DND-41 (cell line): ENCODE measurements around the gene SLC29A4.

Experiments used
- ATAC-seq: fragments of 200-7000 bp; cut with Tn5 transposase; 3 replicates; pipeline ENCODE4 v1.9.1; 2021; ENCODE audit warnings: low read depth; ENCODE audit not compliant: insufficient read depth
- DNase-seq: peaks from one replicate; pipeline ENCODE4 v3.0.0-alpha.2; 2020
- H2AFZ ChIP-seq: 2 replicates; pipeline ENCODE4 v1.6.0; 2012; ENCODE audit warnings: low read depth, low read length
- H3K27ac ChIP-seq: 2 replicates; pipeline ENCODE4 v1.5.1; 2012; ENCODE audit warnings: low read length, inconsistent platforms
- H3K27me3 ChIP-seq: fragments of 200-600 bp; sonication (generic); 2 replicates; pipeline ENCODE4 v1.6.0; 2012; ENCODE audit warnings: low read length, mild to moderate bottlenecking, inconsistent platforms; ENCODE audit not compliant: insufficient read depth, poor library complexity
- H3K36me3 ChIP-seq: 2 replicates; pipeline ENCODE4 v1.5.1; 2012; ENCODE audit warnings: low read length, inconsistent platforms; ENCODE audit not compliant: insufficient read depth
- H3K4me1 ChIP-seq: 2 replicates; pipeline ENCODE4 v1.5.1; 2012; ENCODE audit warnings: mild to moderate bottlenecking, low read length; ENCODE audit not compliant: insufficient read depth
- H3K4me2 ChIP-seq: 2 replicates; pipeline ENCODE4 v1.6.0; 2012; ENCODE audit warnings: mild to moderate bottlenecking, moderate library complexity, low read length, inconsistent platforms; ENCODE audit not compliant: insufficient read depth
- H3K4me3 ChIP-seq, 2 experiments: fragments of 200-600 bp in 1 of 2; shearing (Covaris generic) in 1 of 2; 2 replicates each; pipeline ENCODE4 v1.5.1; 2012 to 2016; ENCODE audit warnings: inconsistent platforms in 2 of 2, low read length in 2 of 2, mild to moderate bottlenecking in 2 of 2, low read depth in 1 of 2, moderate library complexity in 1 of 2
- H3K79me2 ChIP-seq: 2 replicates; pipeline ENCODE4 v1.6.0; 2012; ENCODE audit warnings: low read length, inconsistent platforms; ENCODE audit not compliant: insufficient read depth
- H3K9ac ChIP-seq: 2 replicates; pipeline ENCODE4 v1.6.0; 2012; ENCODE audit warnings: low read depth, mild to moderate bottlenecking, inconsistent platforms, low read length, moderate library complexity
- H3K9me3 ChIP-seq: 2 replicates; pipeline ENCODE4 v1.5.1; 2012; ENCODE audit warnings: low read length, moderate library complexity, mild to moderate bottlenecking, inconsistent platforms; ENCODE audit not compliant: insufficient read depth, severe bottlenecking
- H4K20me1 ChIP-seq: 2 replicates; pipeline ENCODE4 v1.6.0; 2012; ENCODE audit warnings: low read length; ENCODE audit not compliant: insufficient read depth
- CTCF ChIP-seq: IDR thresholded peaks from 2 replicates; pipeline ENCODE4 v1.5.1; 2012; ENCODE audit warnings: borderline replicate concordance, low read length, moderate library complexity, mild to moderate bottlenecking; ENCODE audit not compliant: poor library complexity, severe bottlenecking; ENCODE audit errors: extremely low read depth
- EZH2 ChIP-seq: IDR thresholded peaks from 3 replicates; pipeline ENCODE4 v1.6.1; 2012; ENCODE audit warnings: borderline replicate concordance, low read depth, mild to moderate bottlenecking, moderate library complexity, low read length, inconsistent platforms; ENCODE audit not compliant: severe bottlenecking

The SLC29A4 gene

GRCh38 chr7:5352440-5353010 is 69.8 kb downstream of the SLC29A4 start:
- TF ChIP-seq EZH2 (no peak), CTCF (no peak)
- peaks cover 42% of the 10 kb centered on the region for H3K79me2 ChIP-seq
- no peaks in the 10 kb centered on the region for H3K27me3 ChIP-seq
- peaks cover 41% of the 10 kb centered on the region for H4K20me1 ChIP-seq
- H3K27ac ChIP-seq, result peak overlapping the region; percentile 32; the same call in 1 of the 2 replicates
- H3K4me1 ChIP-seq, result no peaks in the 10 kb centered on the region
- no peak overlapping the region for H3K9ac ChIP-seq
- no peaks in the 10 kb centered on the region for H3K9me3 ChIP-seq
- H2AFZ ChIP-seq, result no peak overlapping the region
- no peak for DNase-seq
- no peak for ATAC-seq
- peaks cover 81% of the 10 kb centered on the region for H3K36me3 ChIP-seq
- H3K4me3 ChIP-seq, result no peak overlapping the region
- no peak overlapping the region for H3K4me2 ChIP-seq

DNA sequence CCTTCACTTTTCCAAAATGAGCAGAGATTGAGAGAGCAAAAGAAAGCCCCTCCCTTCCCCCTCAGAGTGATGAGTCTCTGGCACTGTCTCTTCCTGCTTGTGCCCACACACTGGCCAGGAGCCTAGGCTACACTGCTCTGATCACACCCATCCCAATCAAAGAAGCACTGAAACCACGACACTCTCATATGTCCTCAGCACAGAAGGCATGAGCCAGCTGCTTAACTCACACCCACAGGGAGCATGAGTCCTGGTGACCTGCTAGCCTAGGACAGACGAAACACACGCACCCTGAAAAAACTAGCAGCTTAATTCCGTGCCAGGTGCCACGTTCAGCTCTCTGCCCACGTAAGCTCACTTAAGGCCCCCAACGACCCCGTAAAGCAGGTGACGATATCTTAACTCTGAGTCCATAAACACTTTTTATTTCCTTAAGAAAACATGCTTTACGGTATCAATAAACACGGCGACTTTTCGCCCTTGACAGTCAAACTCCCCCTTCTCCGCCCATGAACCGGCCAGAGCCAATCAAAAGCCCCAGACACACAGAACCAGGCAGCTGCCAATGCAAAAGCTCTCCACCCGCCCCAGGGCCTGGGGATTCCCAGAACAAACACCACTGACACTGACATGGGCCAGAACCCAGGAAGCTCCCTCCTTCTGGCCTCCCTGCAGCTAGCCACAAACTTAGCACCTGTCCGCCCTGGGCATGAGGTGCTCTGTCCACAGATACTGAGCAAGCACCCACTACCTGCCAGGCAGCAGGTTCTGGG is 71.9 kb downstream of the SLC29A4 start:
- peaks cover 43% of the 10 kb centered on the region for H4K20me1 ChIP-seq
- no peak overlapping the region for H3K4me3 ChIP-seq
- H3K27ac ChIP-seq, result peak overlapping the region; percentile 5; the same call in 1 of the 2 replicates
- DNase-seq (no peak), ATAC-seq (peak; percentile 56; the same call in 2 of the 3 replicates)
- no peak overlapping the region for H3K9ac ChIP-seq
- no peak overlapping the region for H2AFZ ChIP-seq
- TF ChIP-seq EZH2 (no peak), CTCF (no peak)
- H3K4me1 ChIP-seq, result no peaks in the 10 kb centered on the region
- no peak overlapping the region for H3K4me2 ChIP-seq
- H3K27me3 ChIP-seq, result no peaks in the 10 kb centered on the region
- peaks cover 88% of the 10 kb centered on the region for H3K36me3 ChIP-seq
- H3K79me2 ChIP-seq, result peaks cover 40% of the 10 kb centered on the region
- no peaks in the 10 kb centered on the region for H3K9me3 ChIP-seq
